ENCODE data around the gene ACIN1.

ACIN1 gene

GRCh38 chr14:23074906-23075305 is 20.0 kb downstream of the ACIN1 start:
- no peak for DNase-seq

DNA sequence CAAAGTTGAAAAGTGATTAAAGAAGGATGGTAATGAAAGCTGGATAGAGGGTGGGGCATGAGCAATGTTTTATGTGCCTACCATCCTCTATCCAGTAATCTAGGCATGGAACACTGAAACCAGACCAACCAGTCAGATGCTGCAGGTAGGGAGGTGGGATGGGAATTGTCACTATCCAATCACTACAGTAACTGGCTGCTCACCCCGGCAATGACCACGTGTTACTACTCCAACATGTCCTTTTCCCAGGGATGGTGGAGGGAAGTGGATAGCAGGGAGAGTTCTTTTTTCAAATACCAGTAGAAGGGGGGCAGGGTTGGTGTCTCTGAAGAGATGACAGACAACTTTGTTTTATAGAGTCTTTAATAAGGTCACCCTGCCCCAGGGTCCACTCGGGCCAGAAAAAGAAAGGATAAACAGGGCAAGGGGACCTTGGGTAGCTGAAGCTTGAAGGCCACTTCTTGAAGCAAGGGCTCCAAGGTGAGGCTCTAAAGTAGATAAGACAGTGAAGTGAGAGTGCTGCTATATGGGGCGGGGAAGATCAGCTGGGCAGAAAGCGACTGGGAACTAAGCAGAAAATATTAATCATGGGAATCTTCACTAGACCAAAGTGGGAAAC is 22.9 kb downstream of the ACIN1 start:
- DNase-seq, result no peak

DNA sequence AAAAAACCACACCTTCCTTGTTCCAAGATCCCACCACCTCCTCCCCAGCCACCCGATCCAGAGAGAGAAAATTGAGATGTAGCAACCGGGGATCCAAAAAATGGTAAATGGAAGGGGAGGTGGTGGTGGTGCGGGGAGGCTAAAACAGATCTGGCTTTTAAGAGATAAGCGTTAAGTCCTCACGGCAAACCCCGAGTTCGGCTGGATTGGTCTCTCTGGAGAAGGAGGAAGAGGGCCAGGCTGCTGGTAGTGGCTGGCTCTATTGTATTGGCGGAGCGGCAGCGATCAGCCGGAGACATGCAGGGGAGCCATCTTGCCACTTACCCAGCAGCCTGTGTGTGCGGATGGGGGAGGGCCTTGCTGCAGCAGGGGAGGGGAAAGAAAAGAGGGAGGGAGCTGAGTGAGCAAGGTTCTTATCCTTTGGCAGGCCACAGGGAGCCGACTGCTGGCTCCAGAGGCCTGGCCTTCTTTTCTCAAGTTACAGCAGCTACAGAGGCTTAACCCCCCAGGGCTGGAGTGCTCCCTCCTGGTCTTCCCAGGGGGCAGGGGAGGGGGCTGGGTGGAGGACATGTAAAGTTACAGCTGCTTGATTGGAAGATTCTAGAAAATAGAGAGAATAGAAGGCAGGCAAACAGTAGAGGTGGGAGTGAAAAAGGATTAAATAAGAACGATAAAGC is 23.6 kb downstream of the ACIN1 start:
- no peak for DNase-seq

GRCh38 chr14:23070262-23071129 is 24.4 kb downstream of the ACIN1 start:
- no peak for DNase-seq

- no peak for DNase-seq
Measured at GRCh38 chr14:23069413-23069806, 25.5 kb downstream of the ACIN1 start.

DNA sequence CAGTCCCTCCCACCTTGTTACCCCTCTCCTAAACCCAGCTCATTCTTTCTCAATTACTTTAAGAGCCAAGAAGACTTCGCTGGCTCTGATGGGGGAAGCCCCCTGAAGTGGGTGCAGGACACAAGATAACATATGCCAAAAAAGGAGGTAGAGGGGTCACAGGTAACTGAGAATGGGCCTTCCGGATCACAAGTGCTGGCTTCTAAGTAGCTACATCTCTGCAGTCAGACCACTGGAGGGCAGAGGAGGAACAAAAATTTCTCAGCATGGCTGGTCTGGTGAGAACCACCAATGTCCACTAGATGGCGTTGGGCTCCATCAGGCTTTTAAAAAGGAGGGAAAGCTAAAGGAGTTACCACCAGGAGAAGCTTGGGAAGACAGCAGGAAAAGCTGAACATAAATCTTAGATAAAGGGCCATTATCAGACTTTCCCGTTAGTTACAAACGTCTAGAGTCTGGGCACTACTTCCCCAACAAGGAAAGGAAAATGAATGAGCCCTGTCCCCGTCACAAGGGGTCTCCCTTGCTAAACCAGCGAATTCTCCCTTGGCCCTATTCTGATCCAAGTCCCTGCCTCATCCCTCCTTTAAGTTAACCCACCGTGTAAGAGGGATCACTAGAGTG is 26.0 kb downstream of the ACIN1 start:
- DNase-seq, result no peak

GRCh38 chr14:23067847-23068788 is 26.8 kb downstream of the ACIN1 start:
- no peak for DNase-seq

DNA sequence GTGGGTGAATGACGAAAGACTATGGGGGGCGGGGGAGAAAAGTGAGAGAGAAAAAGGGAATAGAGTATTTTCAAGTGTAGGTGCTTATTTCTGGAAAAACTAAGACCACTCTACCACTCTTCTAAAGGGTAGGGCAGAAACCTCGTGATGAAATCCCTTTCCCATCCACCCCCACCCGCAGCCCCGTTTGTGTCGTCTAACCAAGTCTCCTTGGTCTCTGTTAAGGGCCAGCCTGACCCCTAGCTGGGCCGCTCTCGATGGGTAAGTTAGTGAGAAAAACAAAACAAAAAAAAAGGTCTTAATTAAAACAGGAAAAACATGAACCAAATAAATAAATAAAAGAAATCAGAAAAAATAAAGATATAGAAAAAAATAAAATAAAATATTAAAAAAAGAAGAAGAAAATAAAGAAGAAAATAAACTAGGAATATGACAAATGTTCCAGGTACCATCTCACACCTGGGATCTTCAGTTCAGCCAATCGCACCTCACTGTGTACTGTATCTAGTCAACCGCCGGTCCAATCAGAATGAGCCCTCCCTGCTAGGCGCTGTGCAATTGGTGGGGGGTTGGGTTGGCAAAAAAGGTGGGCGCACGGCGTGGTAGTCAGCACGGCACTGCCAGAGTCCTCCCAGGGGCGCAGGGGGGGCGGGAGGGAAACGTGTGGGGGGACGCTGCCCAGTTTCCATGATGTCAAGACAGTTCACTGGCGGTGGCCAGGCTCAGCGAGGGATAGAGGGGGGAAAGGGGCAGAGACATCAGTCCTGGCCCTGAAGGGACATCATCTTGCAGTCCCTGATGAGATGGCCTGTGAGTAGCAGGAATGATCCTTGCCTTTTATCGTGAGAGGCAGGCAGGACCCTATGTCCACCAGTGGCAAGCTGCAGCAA is 27.8 kb downstream of the ACIN1 start:
- no peak for DNase-seq

GRCh38 chr14:23066368-23066767 is 28.6 kb downstream of the ACIN1 start:
- no peak for DNase-seq

DNA sequence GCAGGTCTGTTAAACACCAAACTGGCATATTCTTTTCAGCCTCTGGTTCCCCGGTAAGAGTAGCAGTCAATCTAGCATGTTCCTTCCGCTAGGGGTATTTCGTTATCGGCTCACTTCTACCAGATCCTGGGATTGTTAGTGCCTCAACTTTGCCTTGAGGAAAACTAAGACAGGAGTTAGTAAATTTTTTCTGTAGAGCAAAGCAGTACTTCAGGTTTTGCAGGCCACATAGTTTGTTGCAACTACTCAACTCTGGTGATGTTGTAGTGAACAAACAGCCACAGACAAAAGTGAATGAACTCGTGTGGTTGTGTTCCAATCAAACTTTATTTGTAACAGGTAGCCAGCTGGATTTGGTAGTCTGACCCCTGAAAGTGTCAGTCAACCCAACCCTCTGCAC is 31.3 kb downstream of the ACIN1 start:
- DNase-seq, result no peak

GRCh38 chr14:23062002-23062401 is 32.9 kb downstream of the ACIN1 start:
- DNase-seq, result no peak

DNA sequence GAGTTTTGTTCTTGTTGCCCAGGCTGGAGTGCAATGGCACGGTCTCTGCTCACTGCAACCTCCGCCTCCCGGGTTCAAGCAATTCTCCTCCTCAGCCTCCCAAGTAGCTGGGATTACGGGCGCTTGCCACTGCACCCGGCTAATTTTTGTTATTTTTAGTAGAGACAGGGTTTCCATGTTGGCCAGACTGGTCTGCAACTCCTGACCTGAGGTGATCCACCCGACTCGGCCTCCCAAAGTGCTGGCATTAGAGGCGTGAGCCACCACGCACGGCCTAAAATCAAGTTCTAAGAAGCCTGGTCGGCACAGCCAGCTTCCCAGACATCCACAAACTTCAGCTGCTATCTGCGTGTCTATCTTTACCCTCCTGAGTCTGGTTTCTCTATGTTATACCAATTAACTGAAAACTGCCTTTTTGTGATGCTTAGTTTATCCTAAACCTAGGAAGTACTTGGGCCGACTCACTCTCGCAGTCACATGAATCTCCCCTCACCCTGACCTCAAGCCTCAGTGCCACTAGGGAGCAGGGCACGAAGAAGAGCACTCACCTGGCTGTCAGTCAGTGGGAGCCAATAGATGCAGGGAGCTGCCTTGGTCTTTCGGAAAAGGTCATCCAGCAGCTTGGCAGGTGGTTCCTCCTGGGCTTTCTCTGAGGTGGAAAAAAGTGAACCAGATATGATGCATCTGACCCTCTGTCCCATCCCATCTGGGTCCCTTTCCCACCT is 34.2 kb downstream of the ACIN1 start:
- DNase-seq, result no peak

DNA sequence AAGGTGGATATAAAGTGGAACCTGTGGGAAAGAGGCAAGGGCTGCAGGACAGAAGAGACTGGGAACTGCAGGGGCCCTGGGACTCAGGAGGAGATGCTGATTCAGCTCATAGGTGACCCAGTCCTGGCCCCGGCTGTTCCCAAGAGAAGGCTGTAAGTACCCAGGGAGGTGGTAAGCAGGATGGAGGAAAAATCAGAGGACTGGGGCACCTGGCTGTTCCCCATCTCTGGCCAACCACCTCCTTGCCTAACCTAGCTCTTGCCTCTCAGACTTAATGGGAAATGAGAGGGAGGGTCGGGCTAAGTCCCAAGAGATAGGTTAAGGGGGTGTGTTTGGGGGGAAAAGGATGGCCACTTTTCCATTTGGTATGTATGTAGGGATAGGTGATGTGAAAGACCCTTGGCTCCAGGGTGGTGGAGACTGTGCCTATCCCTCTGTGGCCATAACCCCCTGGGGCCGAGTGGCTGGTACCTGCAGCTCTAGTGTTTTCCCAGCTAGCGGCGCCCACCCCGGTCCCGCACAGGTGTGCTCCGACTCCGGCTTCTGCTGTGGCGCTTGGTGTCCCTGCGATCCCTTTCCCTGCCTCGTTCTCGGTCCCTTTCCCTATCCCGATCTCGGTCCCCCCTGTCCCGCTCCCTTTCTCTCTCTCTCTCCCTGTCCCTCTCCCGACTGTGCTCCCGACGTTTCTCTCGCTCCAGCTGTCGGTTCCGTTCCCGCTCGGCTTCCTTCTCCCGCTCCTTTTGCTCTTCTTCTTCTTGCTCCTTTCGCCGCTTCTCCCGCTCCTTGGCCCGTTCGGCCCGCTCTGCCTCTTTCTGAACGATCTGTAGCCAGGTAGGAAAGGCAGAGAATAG is 36.1 kb downstream of the ACIN1 start:
- DNase-seq, result no peak

- no peak for DNase-seq
Measured at GRCh38 chr14:23057757-23058653, 36.9 kb downstream of the ACIN1 start.

DNA sequence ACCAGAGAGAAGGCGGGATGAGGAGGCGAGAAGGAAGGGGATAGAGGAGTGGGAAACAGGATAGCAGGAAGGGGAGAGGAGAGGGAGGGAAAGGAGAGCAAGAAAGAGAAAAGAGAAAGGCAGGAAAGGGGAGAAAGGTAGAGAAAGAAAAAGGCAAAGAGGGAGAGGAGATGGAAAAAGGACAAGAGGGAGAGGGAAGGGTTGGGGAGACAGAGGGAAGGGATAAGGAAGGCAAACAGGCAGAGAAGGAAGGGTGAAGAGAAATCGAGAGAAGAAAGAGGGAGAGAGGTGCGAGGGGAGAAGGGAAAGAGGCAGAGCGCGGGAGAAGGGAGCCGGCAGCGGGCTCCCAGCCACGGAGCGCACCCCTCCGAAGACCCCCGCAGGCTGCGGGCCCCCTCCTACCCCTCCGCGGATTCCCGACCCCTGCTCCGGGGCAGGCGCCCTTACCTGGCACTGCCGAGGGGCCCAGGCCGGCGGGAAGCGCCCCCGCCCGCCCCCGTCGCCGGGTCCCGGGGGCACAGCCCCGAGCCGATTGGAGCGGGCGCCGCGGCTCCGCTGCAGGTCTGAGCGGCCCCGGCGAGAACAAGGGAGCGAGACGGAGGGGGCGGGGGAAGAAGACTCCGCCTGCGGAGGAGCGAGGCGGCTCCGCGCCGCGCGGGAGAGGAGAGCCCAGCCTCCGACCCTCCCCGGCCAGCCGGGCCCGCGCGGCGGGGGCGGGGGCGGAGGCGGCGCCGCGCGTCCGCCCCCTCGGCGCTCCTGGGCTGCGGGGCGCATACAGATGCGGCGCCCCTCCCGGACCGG is 37.8 kb downstream of the ACIN1 start, which contains the start of gene CDH24:
Gene CDH24, minus strand, starts transcription at position 565 of the 801 bp plus-strand sequence. CDS start 1,787 bp downstream, outside the sequence.
- no peak for DNase-seq

DNA sequence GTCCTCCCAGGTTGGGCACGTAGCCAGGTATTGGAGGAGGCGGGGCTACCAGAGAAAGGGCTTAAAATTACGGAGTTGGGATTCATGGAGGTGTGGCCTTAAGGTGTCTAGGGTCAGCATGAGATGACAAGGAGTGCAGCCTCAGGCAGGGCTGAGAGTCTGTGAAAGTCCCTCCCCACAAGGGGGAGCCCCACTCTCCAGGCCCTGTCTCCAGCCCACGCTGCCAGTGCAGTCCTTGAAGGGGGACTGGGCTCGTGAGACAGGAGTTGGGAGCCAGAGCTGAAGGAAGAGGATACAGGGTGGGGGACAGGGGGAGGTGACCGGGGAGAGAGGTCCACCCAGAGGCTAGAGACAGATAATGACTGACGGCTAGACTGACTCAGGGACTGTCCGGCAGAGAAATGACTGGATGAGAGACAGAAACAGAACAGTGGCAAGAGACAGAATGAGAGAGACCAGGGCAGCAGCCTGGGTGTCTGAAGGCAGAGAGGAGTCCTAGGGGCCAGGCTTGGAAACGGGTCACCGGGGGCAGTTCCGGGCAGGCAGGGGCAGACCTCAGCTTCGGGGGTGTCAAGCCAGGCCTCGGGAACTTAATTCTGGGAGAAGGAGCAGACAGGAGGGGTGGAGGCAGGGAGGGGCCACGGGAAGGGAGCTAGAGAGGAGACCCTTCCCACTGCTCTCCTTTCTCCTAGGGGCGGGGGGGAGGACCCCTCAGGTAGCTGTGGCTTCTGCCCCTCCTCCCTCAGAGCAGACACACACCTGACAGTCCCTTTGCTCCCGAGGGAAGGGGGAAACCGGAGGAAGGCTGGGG is 38.6 kb downstream of the ACIN1 start:
- no peak for DNase-seq

Measured in NCI-H1105 treated with DMSO at 0.1 percent for 48 hours (cell line).